ENCODE measurements around the gene KLB.

- no peak for TF ChIP-seq CTCF (IDR thresholded peaks at IDR 0.05; ENCODE audit: poor library complexity, severe bottlenecking)
- no peak for TF ChIP-seq EZH2 (IDR thresholded peaks at IDR 0.05; ENCODE audit: borderline replicate concordance, insufficient read depth, low read length, poor library complexity, severe bottlenecking)
- TF ChIP-seq RAD21 (conservative IDR thresholded peaks at IDR 0.05), result no peak
- no peak for TF ChIP-seq POLR2AphosphoS5 (IDR thresholded peaks at IDR 0.05)
- no peak for TF ChIP-seq MXI1 (conservative IDR thresholded peaks at IDR 0.05; ENCODE audit: poor library complexity, severe bottlenecking)
- TF ChIP-seq TAF1 (IDR thresholded peaks at IDR 0.05; ENCODE audit: low read depth), result no peak
- TF ChIP-seq SMC3 (conservative IDR thresholded peaks at IDR 0.05; ENCODE audit: poor library complexity), result no peak
Observed at GRCh38 chr4:39484582-39485272, 78.0 kb downstream of the KLB start.
